GM10266 (cell line): ENCODE measurements around the gene MAGEB17.
A peak's percentile ranks its signal among the peaks of the same experiment; 100 is the strongest.

Experiments
- DNase-seq: peaks from one replicate; pipeline ENCODE4 v3.0.0; 2012; ENCODE audit errors: extremely low spot score
- CTCF ChIP-seq: IDR thresholded peaks from 2 replicates; pipeline ENCODE4 v1.5.1; 2012; ENCODE audit warnings: mild to moderate bottlenecking, low read depth; ENCODE audit not compliant: control insufficient read depth, insufficient read depth; ENCODE audit errors: missing control alignments

Gene MAGEB17

GRCh38 chrX:16205840-16206239 lies 38.6 kb downstream of the MAGEB17 start:
- TF ChIP-seq CTCF, result no peak
- no peak for DNase-seq

- TF ChIP-seq CTCF, result no peak
- no peak for DNase-seq
Measured at GRCh38 chrX:16207634-16208033, 40.4 kb downstream of the MAGEB17 start.

- no peak for TF ChIP-seq CTCF
- DNase-seq, result no peak
Measured at GRCh38 chrX:16208601-16209000, 41.3 kb downstream of the MAGEB17 start.

- TF ChIP-seq CTCF, result no peak
- DNase-seq, result no peak
Measured at GRCh38 chrX:16210061-16210460, 42.8 kb downstream of the MAGEB17 start.

- no peak for TF ChIP-seq CTCF
- no peak for DNase-seq
Measured at GRCh38 chrX:16212024-16212423, 44.7 kb downstream of the MAGEB17 start.

GRCh38 chrX:16212436-16212835 lies 45.2 kb downstream of the MAGEB17 start:
- peak; percentile 5 for DNase-seq
- peak; percentile 44 for TF ChIP-seq CTCF

- DNase-seq, result no peak
- TF ChIP-seq CTCF, result no peak
Measured at GRCh38 chrX:16213961-16214360, 46.7 kb downstream of the MAGEB17 start.
